Retinal pigment epithelial cell (primary cell): ENCODE results near the gene RPRD1A.
"Not testable (repeated sequence)": the region's sequence is repeated elsewhere in the genome, so short reads cannot be mapped to it uniquely, and the experiment has no call there.

ENCODE experiments used
- DNase-seq: peaks from one replicate; pipeline ENCODE4 v3.0.0-alpha.2; 2010; ENCODE audit warnings: low read depth
- H3K4me3 ChIP-seq: 2 replicates; pipeline ENCODE4 v1.5.1; 2011; ENCODE audit warnings: mild to moderate bottlenecking, low read length, control low read depth, moderate library complexity
- TF ChIP-seq, protein P1 (sequence below): conservative IDR thresholded peaks from 2 replicates; pipeline ENCODE4 v1.5.1; 2011; ENCODE audit warnings: low read depth, low read length, control low read depth, inconsistent platforms

Gene RPRD1A

DNA sequence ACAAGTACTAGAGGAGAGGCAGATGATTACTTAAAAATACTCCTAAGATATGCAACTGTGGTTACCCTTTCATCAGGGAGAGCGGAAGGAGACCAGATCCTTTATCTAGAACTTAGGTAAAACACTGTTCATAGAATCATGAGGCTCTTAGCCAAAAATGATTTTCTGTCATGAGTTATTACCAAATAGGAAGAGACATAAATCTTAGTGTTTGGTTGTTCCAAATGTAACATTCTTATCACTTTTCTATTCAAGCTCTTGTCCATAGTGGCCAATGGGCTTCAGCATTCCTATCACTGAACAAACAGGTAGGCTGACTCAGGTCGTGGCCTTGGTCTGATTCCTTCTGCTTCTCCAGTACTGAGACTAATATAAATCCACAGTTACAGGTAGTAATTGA is 38.5 kb downstream of the RPRD1A start:
- no peak for DNase-seq
- TF ChIP-seq, protein P1, sequence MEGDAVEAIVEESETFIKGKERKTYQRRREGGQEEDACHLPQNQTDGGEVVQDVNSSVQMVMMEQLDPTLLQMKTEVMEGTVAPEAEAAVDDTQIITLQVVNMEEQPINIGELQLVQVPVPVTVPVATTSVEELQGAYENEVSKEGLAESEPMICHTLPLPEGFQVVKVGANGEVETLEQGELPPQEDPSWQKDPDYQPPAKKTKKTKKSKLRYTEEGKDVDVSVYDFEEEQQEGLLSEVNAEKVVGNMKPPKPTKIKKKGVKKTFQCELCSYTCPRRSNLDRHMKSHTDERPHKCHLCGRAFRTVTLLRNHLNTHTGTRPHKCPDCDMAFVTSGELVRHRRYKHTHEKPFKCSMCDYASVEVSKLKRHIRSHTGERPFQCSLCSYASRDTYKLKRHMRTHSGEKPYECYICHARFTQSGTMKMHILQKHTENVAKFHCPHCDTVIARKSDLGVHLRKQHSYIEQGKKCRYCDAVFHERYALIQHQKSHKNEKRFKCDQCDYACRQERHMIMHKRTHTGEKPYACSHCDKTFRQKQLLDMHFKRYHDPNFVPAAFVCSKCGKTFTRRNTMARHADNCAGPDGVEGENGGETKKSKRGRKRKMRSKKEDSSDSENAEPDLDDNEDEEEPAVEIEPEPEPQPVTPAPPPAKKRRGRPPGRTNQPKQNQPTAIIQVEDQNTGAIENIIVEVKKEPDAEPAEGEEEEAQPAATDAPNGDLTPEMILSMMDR = no peak
- H3K4me3 ChIP-seq = no peak overlapping the region

GRCh38 chr18:36025025-36025424 is 42.3 kb downstream of the RPRD1A start:
- TF ChIP-seq, protein P1 = no peak
- no peak overlapping the region for H3K4me3 ChIP-seq
- DNase-seq = no peak

GRCh38 chr18:36024241-36024640 is 43.1 kb downstream of the RPRD1A start:
- DNase-seq, H3K4me3 ChIP-seq: not testable (repeated sequence)

GRCh38 chr18:36023336-36023735 is 44.0 kb downstream of the RPRD1A start:
- TF ChIP-seq, protein P1 = no peak
- no peak for DNase-seq
- H3K4me3 ChIP-seq = no peak overlapping the region

DNA sequence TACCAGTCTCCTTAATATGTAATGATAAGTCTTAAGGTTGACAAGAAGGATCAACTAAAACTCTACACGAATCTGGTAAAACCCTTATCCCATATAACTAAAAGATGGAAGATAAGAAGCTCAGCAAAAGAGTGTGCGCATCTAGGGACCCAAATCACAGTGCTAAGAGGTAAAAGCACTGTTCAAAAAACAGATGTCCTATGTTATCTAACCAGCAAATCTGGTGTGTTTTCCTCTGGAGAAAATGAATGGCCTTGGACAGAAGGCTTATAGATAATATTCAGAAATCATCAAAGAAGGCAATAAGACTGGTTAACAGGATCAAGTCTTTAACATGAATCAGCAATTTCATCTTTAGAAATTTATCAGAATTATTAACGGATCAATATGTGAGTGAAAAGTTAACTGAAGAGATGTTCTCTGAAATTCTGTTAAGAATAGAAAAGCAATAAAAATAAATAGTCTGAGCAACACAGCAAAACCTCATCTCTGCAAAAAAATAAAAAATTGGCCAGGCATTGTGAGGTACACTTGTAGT is 47.1 kb downstream of the RPRD1A start:
- no peak overlapping the region for H3K4me3 ChIP-seq
- TF ChIP-seq, protein P1 = no peak
- no peak for DNase-seq

GRCh38 chr18:36017232-36017631 is 50.1 kb downstream of the RPRD1A start:
- no peak overlapping the region for H3K4me3 ChIP-seq
- TF ChIP-seq, protein P1 = no peak
- DNase-seq = no peak

- no peak overlapping the region for H3K4me3 ChIP-seq
- no peak for DNase-seq
- TF ChIP-seq, protein P1 = no peak
Observed at GRCh38 chr18:36015629-36016028, 51.7 kb downstream of the RPRD1A start.

- H3K4me3 ChIP-seq = no peak overlapping the region
- DNase-seq = no peak
- TF ChIP-seq, protein P1 = no peak
Observed at GRCh38 chr18:36012891-36013290, 54.5 kb downstream of the RPRD1A start.
